ENCODE results near the gene EIF4A3.

DNA sequence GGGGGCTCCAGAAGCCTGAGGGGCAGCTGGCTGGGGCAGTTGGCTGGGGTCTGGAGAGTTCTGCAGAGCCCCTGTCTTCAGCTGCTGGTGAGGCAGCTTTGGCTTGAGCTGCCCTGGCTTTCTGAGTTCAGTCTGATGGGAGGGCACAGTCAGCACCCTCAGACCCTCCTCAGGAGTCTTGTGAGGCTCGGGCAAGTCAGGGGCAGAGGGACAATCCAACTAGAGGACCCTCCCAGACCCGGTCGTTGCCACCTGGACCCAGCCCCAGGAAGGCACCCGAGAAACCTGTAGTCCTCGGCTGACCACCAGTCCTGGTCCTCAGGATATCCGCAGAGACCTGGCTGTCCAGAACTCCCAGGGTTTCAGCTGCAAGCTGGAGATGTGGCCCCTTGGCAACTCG, 24.8 kb upstream of the EIF4A3 start:
- TF ChIP-seq, protein P1, sequence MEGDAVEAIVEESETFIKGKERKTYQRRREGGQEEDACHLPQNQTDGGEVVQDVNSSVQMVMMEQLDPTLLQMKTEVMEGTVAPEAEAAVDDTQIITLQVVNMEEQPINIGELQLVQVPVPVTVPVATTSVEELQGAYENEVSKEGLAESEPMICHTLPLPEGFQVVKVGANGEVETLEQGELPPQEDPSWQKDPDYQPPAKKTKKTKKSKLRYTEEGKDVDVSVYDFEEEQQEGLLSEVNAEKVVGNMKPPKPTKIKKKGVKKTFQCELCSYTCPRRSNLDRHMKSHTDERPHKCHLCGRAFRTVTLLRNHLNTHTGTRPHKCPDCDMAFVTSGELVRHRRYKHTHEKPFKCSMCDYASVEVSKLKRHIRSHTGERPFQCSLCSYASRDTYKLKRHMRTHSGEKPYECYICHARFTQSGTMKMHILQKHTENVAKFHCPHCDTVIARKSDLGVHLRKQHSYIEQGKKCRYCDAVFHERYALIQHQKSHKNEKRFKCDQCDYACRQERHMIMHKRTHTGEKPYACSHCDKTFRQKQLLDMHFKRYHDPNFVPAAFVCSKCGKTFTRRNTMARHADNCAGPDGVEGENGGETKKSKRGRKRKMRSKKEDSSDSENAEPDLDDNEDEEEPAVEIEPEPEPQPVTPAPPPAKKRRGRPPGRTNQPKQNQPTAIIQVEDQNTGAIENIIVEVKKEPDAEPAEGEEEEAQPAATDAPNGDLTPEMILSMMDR (IDR thresholded peaks at IDR 0.05; ENCODE audit: poor library complexity), result no peak
- no peak for TF ChIP-seq EZH2 (IDR thresholded peaks at IDR 0.05; ENCODE audit: borderline replicate concordance)

Data from hepatocyte (in vitro differentiated cells).